Esophagus muscularis mucosa (tissue), 4 donors: ENCODE results near the gene C6orf52. TPM values are rescaled to one million over a fixed set of nuclear protein-coding genes. Genes with fewer than 3 reads are reported as not detected.

Experiments used
- DNase-seq: peaks from one replicate; pipeline ENCODE4 v3.0.0-alpha.2; 2017; ENCODE audit errors: extremely low spot score
- H3K27ac ChIP-seq, 4 donors: fragments of 200-600 bp; sonication (generic); replicated peaks in 1 of 4; 1 replicate in 3 of 4; 2 replicates in 1 of 4; pipeline ENCODE4 v1.5.1; 2016 to 2019; ENCODE audit warnings: mild to moderate bottlenecking in 1 of 4
- H3K27me3 ChIP-seq, 4 donors: fragments of 200-600 bp; sonication (generic); one replicate each; pipeline versions ENCODE4 v1.5.1 to v1.6.0; 2016 to 2019
- H3K36me3 ChIP-seq, 4 donors: fragments of 200-600 bp; sonication (generic); one replicate each; pipeline ENCODE4 v1.5.1; 2016 to 2019
- H3K4me1 ChIP-seq, 4 donors: fragments of 200-600 bp; sonication (generic); one replicate each; pipeline ENCODE4 v1.5.1; 2016 to 2019
- H3K4me3 ChIP-seq, 4 donors: fragments of 200-600 bp; sonication (generic); 1 replicate in 2 of 4; 2 replicates in 2 of 4; pipeline ENCODE4 v1.5.1; 2016 to 2019; ENCODE audit warnings: mild to moderate bottlenecking in 4 of 4, moderate library complexity in 1 of 4
- H3K9me3 ChIP-seq, 4 donors: fragments of 200-600 bp; sonication (generic); 1 replicate in 3 of 4; 2 replicates in 1 of 4; pipeline ENCODE4 v1.5.1; 2016 to 2019
- EP300 ChIP-seq: sonication (generic); formaldehyde crosslinking; IDR thresholded peaks from one replicate; pipeline ENCODE4 v1.6.1; 2017; ENCODE audit warnings: antibody characterized with exemption
- POLR2A ChIP-seq: fragments of 450-650 bp; IDR thresholded peaks from one replicate; pipeline ENCODE4 v1.6.1; 2017; ENCODE audit warnings: antibody characterized with exemption, moderate library complexity, mild to moderate bottlenecking, low read depth
- POLR2AphosphoS5 ChIP-seq, 2 donors: sonication (generic); formaldehyde crosslinking; IDR thresholded peaks; one replicate each; pipeline ENCODE4 v1.6.1; 2017; ENCODE audit warnings: antibody characterized with exemption in 2 of 2
- WGBS: methylation state at CpG from one replicate; pipeline ENCODE4 v1.1.5; 2018; 5-methylcytosine and 5-hydroxymethylcytosine counted together
- intact Hi-C: fragments of 100-400 bp; cut with DNase I; formaldehyde crosslinking; loops from one replicate; pipeline ENCODE4 v1.15.1; 2023
- total RNA-seq, 4 donors: library from RNA; depleted of rRNA; stranded (reverse); fragments of >200 nt; gene quantifications; one replicate each; pipeline versions ENCODE4 v1.1.0 to v1.2.1, GENCODE V29; 2016
- TF ChIP-seq, protein P1 (sequence below), 3 experiments: fragments of 200-600 bp in 2 of 3; fragments of 450-650 bp in 1 of 3; sonication (generic) in 2 of 3; IDR thresholded peaks; one replicate each; pipeline ENCODE4 v1.5.1; 2017 to 2019; ENCODE audit warnings: antibody characterized with exemption in 3 of 3, mild to moderate bottlenecking in 2 of 3, moderate library complexity in 1 of 3

C6orf52 gene
- total RNA-seq, 4 donors from 2014 or later = 0.71 to 1.2 TPM; not detected in 2

DNA sequence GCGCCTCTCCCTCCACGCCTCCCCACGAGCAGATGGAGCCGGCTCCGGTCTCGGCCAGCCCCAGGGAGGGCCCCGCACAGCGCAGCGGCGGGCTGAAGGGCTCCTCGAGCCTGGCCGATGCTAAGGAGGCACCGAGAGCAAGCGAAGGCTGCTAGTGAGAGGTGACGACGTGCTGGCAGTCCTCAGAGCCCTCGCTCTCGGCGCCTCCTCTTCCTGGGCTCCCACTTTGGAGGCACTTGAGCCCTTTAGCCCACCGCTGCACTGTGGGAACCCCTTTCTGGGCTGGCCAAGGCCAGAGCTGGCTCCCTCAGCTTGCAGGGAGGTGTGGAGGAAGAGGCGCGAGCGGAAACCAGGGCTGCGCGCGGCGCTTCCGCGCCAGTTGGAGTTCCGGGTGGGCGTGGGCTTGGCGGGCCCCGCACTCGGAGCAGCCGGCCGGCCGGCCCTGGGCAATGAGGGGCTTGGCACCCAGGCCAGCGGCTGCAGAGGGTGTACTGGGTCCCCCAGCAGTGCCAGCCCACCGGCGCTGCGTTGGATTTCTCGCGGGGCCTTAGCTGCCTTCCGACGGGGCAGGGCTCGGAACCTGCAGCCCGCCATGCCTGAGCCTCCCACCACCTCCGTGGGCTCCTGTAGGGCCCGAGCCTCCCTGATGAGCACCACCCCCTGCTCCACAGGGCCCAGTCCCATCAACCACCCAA lies 26.0 kb upstream of the C6orf52 start:
- no peak for TF ChIP-seq POLR2A
- peak; percentile 27 to 47 for TF ChIP-seq POLR2AphosphoS5 (IDR thresholded peaks at IDR 0.05)
- H3K4me3 ChIP-seq = peak overlapping the region; percentile 62 to 70 (median 65)
- H3K9me3 ChIP-seq = no peaks in the 10 kb centered on the region
- WGBS = 3% methylated on average over 6 of the region's 49 CpGs
- peaks cover 26 to 45% (median 37%) of the 10 kb centered on the region in 4 donors for H3K4me1 ChIP-seq
- DNase-seq = no peak
- peak overlapping the region; percentile 81 to 87 (median 84) for H3K27ac ChIP-seq
- intact Hi-C loops = no loop called here
- no peaks in the 10 kb centered on the region for H3K27me3 ChIP-seq
- peaks cover 0 to 9% (median 5%) of the 10 kb centered on the region in 4 donors for H3K36me3 ChIP-seq

DNA sequence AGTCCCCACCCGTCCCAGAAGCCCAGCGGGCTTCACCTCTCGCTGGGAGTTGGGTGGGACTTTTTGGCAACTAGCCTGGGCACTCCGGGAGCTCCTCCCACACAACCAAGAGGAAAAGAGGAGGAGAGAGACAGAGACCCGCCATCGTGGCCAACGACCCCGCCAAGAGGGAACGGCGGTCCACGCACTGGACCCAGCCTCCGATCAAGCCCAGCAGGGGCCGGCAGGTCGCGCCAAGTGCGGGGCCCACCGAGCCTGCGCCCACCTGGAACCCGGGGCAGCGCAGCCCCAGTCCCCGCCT lies 25.5 kb upstream of the C6orf52 start:
- peak overlapping the region; percentile 62 to 70 (median 65) for H3K4me3 ChIP-seq
- H3K9me3 ChIP-seq = no peaks in the 10 kb centered on the region
- no peak for TF ChIP-seq EP300
- TF ChIP-seq POLR2A = no peak
- TF ChIP-seq, protein P1, sequence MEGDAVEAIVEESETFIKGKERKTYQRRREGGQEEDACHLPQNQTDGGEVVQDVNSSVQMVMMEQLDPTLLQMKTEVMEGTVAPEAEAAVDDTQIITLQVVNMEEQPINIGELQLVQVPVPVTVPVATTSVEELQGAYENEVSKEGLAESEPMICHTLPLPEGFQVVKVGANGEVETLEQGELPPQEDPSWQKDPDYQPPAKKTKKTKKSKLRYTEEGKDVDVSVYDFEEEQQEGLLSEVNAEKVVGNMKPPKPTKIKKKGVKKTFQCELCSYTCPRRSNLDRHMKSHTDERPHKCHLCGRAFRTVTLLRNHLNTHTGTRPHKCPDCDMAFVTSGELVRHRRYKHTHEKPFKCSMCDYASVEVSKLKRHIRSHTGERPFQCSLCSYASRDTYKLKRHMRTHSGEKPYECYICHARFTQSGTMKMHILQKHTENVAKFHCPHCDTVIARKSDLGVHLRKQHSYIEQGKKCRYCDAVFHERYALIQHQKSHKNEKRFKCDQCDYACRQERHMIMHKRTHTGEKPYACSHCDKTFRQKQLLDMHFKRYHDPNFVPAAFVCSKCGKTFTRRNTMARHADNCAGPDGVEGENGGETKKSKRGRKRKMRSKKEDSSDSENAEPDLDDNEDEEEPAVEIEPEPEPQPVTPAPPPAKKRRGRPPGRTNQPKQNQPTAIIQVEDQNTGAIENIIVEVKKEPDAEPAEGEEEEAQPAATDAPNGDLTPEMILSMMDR (IDR thresholded peaks at IDR 0.05) = no peak
- TF ChIP-seq POLR2AphosphoS5 (IDR thresholded peaks at IDR 0.05) = no peak
- intact Hi-C loops = no loop called here
- no peaks in the 10 kb centered on the region for H3K27me3 ChIP-seq
- no peak for DNase-seq
- H3K36me3 ChIP-seq = peaks cover 0 to 4% (median 1%) of the 10 kb centered on the region in 4 donors
- peaks cover 21 to 40% (median 32%) of the 10 kb centered on the region in 4 donors for H3K4me1 ChIP-seq
- H3K27ac ChIP-seq = peak overlapping the region; percentile 81 to 87 (median 84)
- WGBS = 28% methylated on average over 4 of the region's 21 CpGs

DNA sequence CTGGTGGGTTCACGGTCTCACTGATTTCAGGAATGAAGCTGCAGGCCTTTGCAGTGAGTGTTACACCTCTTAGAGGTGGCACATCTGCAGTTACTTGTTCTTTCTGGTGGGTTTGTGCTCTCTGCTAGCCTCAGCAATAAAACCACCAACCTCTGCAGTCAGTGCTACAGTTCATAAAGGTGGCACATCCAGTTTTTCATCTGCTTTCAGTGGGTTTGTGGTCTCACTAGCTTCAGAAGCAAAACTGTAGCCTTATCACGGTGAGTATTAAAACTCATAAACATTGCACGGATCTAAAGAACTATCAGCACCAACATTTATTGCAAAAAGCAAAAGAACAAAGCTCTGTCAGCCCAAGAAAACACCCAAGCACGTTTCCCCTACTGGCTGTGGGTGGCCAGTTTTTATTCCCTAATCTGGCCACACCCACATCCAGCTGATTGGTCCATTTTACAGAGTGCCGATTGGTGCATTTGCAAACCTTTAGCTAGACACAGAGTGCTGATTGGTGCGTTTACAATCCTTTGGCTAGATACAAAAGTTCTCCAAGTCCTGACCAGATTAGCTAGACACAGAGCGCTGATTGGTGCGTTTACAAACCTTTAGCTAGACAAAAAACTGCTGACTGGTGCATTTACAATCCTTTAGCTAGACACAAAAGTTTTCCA lies 25.0 kb upstream of the C6orf52 start:
- Histone ChIP-seq H3K4me1 (peaks cover 16 to 35% (median 27%) of the 10 kb centered on the region in 4 donors), H3K9me3 (no peaks in the 10 kb centered on the region), H3K27ac (peak overlapping the region in 3 of 4 donors; percentile 81 to 87 (median 86)), H3K4me3 (peak overlapping the region; percentile 62 to 70 (median 65)), H3K36me3 (no peaks in the 10 kb centered on the region), H3K27me3 (no peaks in the 10 kb centered on the region)
- TF ChIP-seq, protein P1 (IDR thresholded peaks at IDR 0.05) = no peak
- TF ChIP-seq POLR2A = no peak
- no peak for TF ChIP-seq POLR2AphosphoS5 (IDR thresholded peaks at IDR 0.05)
- no peak for TF ChIP-seq EP300
- DNase-seq = peak; percentile 17
- 81% methylated on average over 8 of the region's 8 CpGs for WGBS
- intact Hi-C loops = no loop called here

DNA sequence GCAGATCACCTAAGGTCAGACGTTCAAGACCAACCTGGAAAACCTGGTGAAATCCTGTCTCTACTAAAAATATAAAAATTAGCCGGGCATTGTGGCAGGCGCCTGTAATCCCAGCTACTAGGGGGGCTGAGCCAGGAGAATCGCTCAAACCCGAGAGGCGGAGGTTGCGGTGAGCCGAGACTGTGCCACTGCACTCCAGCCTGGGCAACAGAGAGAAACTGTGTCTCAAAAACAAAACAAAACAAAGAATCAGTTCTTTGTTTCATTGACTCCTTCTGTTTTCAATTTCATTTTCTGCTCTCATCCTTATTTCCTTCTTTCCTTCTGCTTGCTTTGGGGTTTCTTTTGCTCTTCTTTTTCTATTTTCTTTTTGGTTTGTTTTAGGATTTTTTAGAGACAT lies 19.5 kb upstream of the C6orf52 start:
- Histone ChIP-seq H3K27ac (no peak overlapping the region), H3K9me3 (no peaks in the 10 kb centered on the region), H3K4me3 (no peak overlapping the region), H3K4me1 (no peaks in the 10 kb centered on the region), H3K27me3 (no peaks in the 10 kb centered on the region), H3K36me3 (peaks cover 0 to 15% (median 13%) of the 10 kb centered on the region in 4 donors)
- no peak for DNase-seq
- intact Hi-C loops = no loop called here
- WGBS = 87% methylated on average over 8 of the region's 8 CpGs
- TF ChIP-seq, protein P1 (IDR thresholded peaks at IDR 0.05) = no peak
- no peak for TF ChIP-seq POLR2AphosphoS5 (IDR thresholded peaks at IDR 0.05)
- TF ChIP-seq EP300 = no peak
- TF ChIP-seq POLR2A = no peak

DNA sequence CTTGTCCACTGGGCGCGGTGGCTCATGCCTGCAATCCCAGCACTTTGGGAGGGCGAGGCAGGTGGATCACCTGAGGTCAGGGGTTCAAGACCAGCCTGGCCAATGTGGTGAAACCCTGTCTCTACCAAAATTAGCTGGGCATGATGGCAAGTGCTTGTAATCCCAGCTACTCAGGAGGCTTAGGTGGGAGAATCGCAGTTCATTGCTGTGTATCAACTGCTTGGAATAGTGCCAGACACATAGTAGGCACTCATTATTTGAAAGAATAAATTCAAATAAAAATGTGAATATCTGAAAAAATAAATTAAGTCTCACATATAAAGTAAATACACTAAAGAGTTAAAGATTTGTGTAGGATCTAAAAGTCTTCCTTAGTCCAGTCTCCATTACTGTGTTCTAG lies 2.2 kb upstream of the C6orf52 start:
- DNase-seq = no peak

More for the DNA sequence above, 2.2 kb upstream of the C6orf52 start:
- Histone ChIP-seq H3K36me3 (peaks cover 1 to 46% (median 32%) of the 10 kb centered on the region in 4 donors), H3K27ac (no peak overlapping the region), H3K9me3 (no peaks in the 10 kb centered on the region), H3K4me3 (no peak overlapping the region), H3K4me1 (peaks cover 25 to 36% (median 28%) of the 10 kb centered on the region in 4 donors), H3K27me3 (no peaks in the 10 kb centered on the region)
- intact Hi-C loops = no loop called here
- TF ChIP-seq POLR2A = no peak
- TF ChIP-seq, protein P1 (IDR thresholded peaks at IDR 0.05) = no peak
- no peak for TF ChIP-seq EP300
- no peak for TF ChIP-seq POLR2AphosphoS5 (IDR thresholded peaks at IDR 0.05)
- 100% methylated on average over 4 of the region's 4 CpGs for WGBS
